Smooth muscle cell (in vitro differentiated cells): ENCODE data around the gene ZNF557. TPM values are rescaled to one million over a fixed set of nuclear protein-coding genes. Genes with fewer than 3 reads are reported as not detected.

Source experiments
- DNase-seq: peaks from one replicate; lab custom pipeline; 2025; ENCODE audit not compliant: unreplicated experiment; lab: John Stamatoyannopoulos, UW
- H2AFZ ChIP-seq: fragments of 200-600 bp; sonication (generic); 2 replicates; pipeline ENCODE4 v1.6.0; 2016; ENCODE audit warnings: antibody characterized with exemption, low read depth, mild to moderate bottlenecking
- H3F3A ChIP-seq: fragments of 200-600 bp; sonication (generic); 2 replicates; pipeline ENCODE4 v1.6.0; 2017; ENCODE audit warnings: antibody characterized with exemption, low read depth
- H3K27ac ChIP-seq: fragments of 200-600 bp; sonication (generic); 2 replicates; pipeline ENCODE4 v1.5.1; 2016; ENCODE audit warnings: low read depth, mild to moderate bottlenecking
- H3K27me3 ChIP-seq: fragments of 200-600 bp; sonication (generic); 2 replicates; pipeline ENCODE4 v1.6.1; 2016; ENCODE audit warnings: low read depth, mild to moderate bottlenecking
- H3K36me3 ChIP-seq: fragments of 200-600 bp; sonication (generic); 2 replicates; pipeline ENCODE4 v1.5.1; 2016; ENCODE audit warnings: low read depth
- H3K4me1 ChIP-seq: fragments of 200-600 bp; sonication (generic); 2 replicates; pipeline ENCODE4 v1.5.1; 2016; ENCODE audit warnings: low read depth
- H3K4me2 ChIP-seq: fragments of 200-600 bp; sonication (generic); 2 replicates; pipeline ENCODE4 v1.6.0; 2016; ENCODE audit warnings: mild to moderate bottlenecking
- H3K4me3 ChIP-seq: fragments of 200-600 bp; sonication (generic); 2 replicates; pipeline ENCODE4 v1.5.1; 2016; ENCODE audit warnings: mild to moderate bottlenecking
- H3K79me2 ChIP-seq: fragments of 200-600 bp; sonication (generic); 2 replicates; pipeline ENCODE4 v1.6.0; 2016; ENCODE audit warnings: low read depth, mild to moderate bottlenecking
- H3K9ac ChIP-seq: fragments of 200-600 bp; sonication (generic); 2 replicates; pipeline ENCODE4 v1.6.0; 2016; ENCODE audit warnings: low read depth
- H3K9me3 ChIP-seq: fragments of 200-600 bp; sonication (generic); replicated peaks from 2 replicates; pipeline ENCODE4 v1.5.1; 2016; ENCODE audit warnings: low read depth
- H4K20me1 ChIP-seq: fragments of 200-600 bp; sonication (generic); 2 replicates; pipeline ENCODE4 v1.6.0; 2016; ENCODE audit warnings: low read depth
- CTCF ChIP-seq: fragments of 200-600 bp; sonication (generic); IDR thresholded peaks from 2 replicates; pipeline ENCODE4 v1.5.1; 2017; ENCODE audit warnings: borderline replicate concordance, mild to moderate bottlenecking, antibody characterized with exemption; ENCODE audit not compliant: insufficient read depth, poor library complexity, severe bottlenecking
- WGBS: methylation state at CpG from one replicate; pipeline ENCODE4 v1.1.7; 2016; ENCODE audit warnings: low lambda C conversion rate; 5-methylcytosine and 5-hydroxymethylcytosine counted together
- polyA plus RNA-seq: library from polyadenylated mRNA; unstranded; fragments of >200 nt; fragmentation: Nextera tagmentation; extraction: Ambion mirVana; gene quantifications from 2 replicates; pipeline ENCODE4 v1.2.1, GENCODE V29; 2016
- total RNA-seq: library from RNA; depleted of rRNA; stranded (reverse); fragments of >200 nt; gene quantifications from 2 replicates; pipeline ENCODE4 v1.2.3, GENCODE V29; 2014

The ZNF557 gene
- total and polyA plus RNA-seq, 2 experiments from 2014 or later = 4.2 to 9.7 TPM

GRCh38 chr19:7068599-7068998 lies 904 bp upstream of the ZNF557 start:
- H3F3A ChIP-seq = peaks cover 8% of the 10 kb centered on the region
- peak overlapping the region; percentile 96 for H3K4me2 ChIP-seq
- H3K4me1 ChIP-seq = peaks cover 5% of the 10 kb centered on the region
- no peaks in the 10 kb centered on the region for H3K27me3 ChIP-seq
- H3K9ac ChIP-seq = no peak overlapping the region
- H3K27ac ChIP-seq = no peak overlapping the region
- no peak for DNase-seq
- no peaks in the 10 kb centered on the region for H4K20me1 ChIP-seq
- WGBS = 91% methylated on average over 6 of the region's 6 CpGs
- peaks cover 10% of the 10 kb centered on the region for H3K79me2 ChIP-seq
- no peaks in the 10 kb centered on the region for H3K9me3 ChIP-seq
- H3K4me3 ChIP-seq = peak overlapping the region; percentile 87
- no peak for TF ChIP-seq CTCF
- no peak overlapping the region for H2AFZ ChIP-seq
- H3K36me3 ChIP-seq = peaks cover 6% of the 10 kb centered on the region

DNA sequence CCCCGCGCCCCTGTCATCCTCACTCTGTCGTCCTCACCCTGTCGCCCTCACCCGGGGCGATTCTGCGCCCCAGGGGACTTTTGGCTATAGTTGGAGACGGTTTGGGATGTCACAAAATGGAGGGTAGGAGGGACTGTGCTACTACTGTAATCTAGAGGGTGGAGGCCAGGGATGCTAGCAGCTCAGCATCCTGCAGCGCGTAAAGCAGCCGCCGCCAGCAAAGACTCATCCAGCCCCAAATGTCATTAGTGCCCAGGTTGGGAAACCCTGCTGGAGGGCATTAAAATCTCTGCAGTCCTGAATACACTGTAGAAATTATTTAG lies 362 bp downstream of the ZNF557 start:
- Histone ChIP-seq H4K20me1 (no peaks in the 10 kb centered on the region), H3K36me3 (peaks cover 9% of the 10 kb centered on the region), H3K27ac (peak overlapping the region; percentile 15), H3K9me3 (no peaks in the 10 kb centered on the region), H3K4me1 (peaks cover 5% of the 10 kb centered on the region), H2AFZ (peak overlapping the region; percentile 93), H3K9ac (peak overlapping the region; percentile 60), H3F3A (peaks cover 8% of the 10 kb centered on the region), H3K79me2 (peaks cover 10% of the 10 kb centered on the region), H3K4me3 (peak overlapping the region; percentile 87), H3K27me3 (no peaks in the 10 kb centered on the region), H3K4me2 (peak overlapping the region; percentile 96)
- no peak for TF ChIP-seq CTCF
- DNase-seq = no peak
- WGBS = 4% methylated on average over 12 of the region's 12 CpGs

- 92% methylated on average over 6 of the region's 6 CpGs for WGBS
- Histone ChIP-seq H3K36me3 (peaks cover 34% of the 10 kb centered on the region), H3K9me3 (peaks cover 14% of the 10 kb centered on the region)
These were observed 3.0 kb downstream of the ZNF557 start for GRCh38 chr19:7072541-7072940.

More at GRCh38 chr19:7072541-7072940, 3.0 kb downstream of the ZNF557 start:
- DNase-seq = no peak
- Histone ChIP-seq H3K4me2 (no peak overlapping the region), H3K27ac (no peak overlapping the region), H3F3A (peaks cover 8% of the 10 kb centered on the region), H3K79me2 (peaks cover 10% of the 10 kb centered on the region), H4K20me1 (no peaks in the 10 kb centered on the region), H3K9ac (no peak overlapping the region), H3K4me3 (no peak overlapping the region), H3K27me3 (no peaks in the 10 kb centered on the region), H2AFZ (no peak overlapping the region), H3K4me1 (peaks cover 5% of the 10 kb centered on the region)
- TF ChIP-seq CTCF = no peak
